Activated T-cell treated with anti-CD3 and anti-CD28 coated beads for 24 hours (primary cell): ENCODE data around the gene KCNAB1.

Experiments
- DNase-seq: peaks from one replicate; pipeline ENCODE4 v3.0.0-alpha.2; 2020; ENCODE audit warnings: low read depth

KCNAB1 gene

DNA sequence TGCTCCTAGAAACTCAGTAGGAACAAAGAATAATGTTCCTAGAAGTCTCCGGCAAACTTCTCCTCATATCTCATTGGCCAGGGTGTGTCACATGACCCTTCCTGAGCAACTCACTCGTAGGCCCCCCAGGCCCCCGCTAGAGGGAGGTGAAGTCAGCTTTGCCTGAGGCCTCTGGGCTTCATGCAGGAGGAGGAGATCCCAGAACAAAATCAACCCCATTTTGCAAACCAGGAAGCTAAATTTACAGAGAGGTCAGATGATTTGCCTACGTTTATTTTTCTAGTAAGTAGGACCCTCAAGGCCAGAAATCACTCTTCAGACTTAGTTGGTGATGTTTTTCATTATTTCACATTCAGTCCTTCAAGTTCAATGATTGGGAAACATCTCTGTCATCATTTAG lies 335.5 kb downstream of the KCNAB1 start:
- no peak for DNase-seq

- DNase-seq = no peak
Observed at GRCh38 chr3:156456771-156457224, 336.4 kb downstream of the KCNAB1 start.

- DNase-seq = no peak
Observed at GRCh38 chr3:156459434-156459833, 339.1 kb downstream of the KCNAB1 start.

GRCh38 chr3:156460206-156460611 lies 339.8 kb downstream of the KCNAB1 start:
- DNase-seq = no peak

DNA sequence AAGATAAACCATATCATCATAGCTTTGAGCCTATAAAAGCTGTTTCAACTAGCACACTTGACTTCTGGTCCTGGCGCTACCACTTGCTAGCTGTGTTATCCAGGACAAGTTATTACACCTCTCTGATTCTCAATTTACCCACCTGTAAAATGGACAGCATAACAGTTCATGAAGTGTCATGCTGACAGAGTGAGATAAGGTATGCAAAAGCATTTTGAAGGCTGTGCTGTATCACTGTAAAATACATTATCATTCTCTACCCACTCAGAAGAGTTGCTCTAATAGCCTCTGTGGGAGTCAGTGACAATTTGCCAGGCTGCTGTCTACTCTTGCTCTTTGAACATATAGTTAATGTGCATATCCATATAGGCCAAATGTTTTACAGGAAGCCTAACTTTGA lies 341.5 kb downstream of the KCNAB1 start:
- DNase-seq = no peak

DNA sequence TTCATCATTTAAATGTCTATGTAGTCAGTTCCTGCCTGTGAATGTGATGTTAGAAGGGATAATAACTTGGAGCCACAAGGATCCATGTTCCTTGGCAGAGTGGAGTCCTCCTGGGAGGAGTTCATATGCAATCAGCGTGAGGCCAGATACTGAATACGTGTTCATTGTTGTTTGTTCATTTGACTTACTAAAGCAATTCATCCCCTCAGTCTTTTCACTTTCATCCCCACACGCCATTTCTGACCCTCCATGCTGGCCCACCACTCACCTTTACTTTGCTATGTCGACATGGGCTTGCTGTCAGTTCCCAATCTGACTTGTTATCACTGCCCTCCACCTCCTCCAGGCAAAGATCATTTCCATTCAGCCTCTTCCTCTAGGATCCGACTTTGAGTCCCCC lies 342.7 kb downstream of the KCNAB1 start:
- DNase-seq = no peak

DNA sequence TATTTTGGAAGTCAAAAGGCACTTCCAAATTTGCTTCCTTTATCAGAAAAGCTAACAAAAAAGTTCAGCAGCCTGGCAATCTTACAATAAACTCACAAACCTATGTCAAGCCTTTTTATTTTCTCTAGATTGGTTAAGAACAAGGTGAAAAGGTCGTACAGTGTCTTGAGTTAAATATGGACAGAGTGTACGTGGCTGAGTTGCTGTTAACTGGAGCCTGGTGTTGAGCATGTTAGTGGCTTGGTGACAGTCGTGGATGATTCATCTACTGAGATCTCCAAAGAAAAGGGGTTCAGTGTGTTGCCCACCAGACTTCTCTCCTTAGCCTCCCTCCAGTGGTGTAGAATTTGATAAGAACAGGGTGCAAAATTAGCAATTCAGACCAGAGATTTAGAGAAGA lies 344.8 kb downstream of the KCNAB1 start:
- no peak for DNase-seq

DNA sequence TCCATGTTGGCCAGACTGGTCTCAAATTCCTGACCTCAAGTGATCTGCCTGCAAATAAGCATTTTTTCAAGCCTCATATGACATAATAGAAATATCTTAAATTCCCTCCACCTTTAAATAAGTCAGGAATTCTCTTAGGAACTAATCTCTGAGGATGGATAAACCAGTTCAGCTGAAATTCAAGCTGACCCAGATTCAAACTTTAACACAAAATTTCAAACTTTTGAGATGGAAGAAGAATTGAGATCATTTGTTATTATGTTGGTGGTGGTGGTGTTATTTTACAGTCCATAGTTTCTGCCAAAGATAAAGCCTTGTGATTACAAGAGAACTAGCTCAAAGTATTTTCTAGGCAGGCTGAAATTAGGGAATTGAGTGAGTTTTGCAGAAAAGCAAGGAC lies 349.1 kb downstream of the KCNAB1 start:
- no peak for DNase-seq

GRCh38 chr3:156471431-156471830 lies 351.1 kb downstream of the KCNAB1 start:
- no peak for DNase-seq

DNA sequence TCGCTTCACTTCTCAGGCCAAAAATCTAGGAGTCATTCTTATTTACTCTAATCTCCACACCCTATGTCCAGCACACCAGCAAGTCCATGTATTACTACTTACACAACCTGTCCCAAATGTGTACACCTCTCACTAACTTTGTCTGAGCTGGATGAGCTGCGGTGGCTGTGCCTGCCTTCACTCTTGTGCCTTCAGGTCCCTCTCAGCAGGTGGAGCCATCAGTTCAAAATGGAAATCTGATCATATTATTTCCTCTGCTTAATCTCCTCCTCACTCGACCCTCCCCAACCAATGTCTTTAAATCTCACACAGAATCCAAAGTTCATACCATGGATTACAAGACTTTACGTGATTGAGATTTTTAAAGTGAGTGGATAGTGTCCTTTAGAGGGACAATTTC lies 351.8 kb downstream of the KCNAB1 start:
- DNase-seq = no peak

GRCh38 chr3:156472684-156473083 lies 352.3 kb downstream of the KCNAB1 start:
- no peak for DNase-seq

DNA sequence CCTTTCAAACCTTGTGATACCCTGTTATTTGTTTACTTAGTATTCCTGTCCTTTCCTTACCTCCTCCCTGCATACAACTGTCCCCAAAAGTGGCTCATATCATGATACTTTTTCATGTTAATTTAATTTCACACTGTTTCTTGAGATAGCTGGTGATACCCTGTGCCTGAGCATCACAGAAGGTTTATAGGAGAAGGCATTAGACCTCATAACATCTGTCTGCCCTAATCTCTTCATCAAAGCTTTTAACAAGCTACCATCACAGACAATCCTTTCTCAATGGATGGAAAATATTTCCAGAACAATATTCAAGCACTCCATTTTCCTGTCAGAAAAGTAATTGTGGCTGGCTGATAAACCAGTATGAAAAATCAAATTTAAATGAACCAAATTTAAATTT lies 353.0 kb downstream of the KCNAB1 start:
- no peak for DNase-seq

GRCh38 chr3:156474560-156475389 lies 354.4 kb downstream of the KCNAB1 start:
- no peak for DNase-seq

GRCh38 chr3:156477323-156477722 lies 356.9 kb downstream of the KCNAB1 start:
- no peak for DNase-seq

DNA sequence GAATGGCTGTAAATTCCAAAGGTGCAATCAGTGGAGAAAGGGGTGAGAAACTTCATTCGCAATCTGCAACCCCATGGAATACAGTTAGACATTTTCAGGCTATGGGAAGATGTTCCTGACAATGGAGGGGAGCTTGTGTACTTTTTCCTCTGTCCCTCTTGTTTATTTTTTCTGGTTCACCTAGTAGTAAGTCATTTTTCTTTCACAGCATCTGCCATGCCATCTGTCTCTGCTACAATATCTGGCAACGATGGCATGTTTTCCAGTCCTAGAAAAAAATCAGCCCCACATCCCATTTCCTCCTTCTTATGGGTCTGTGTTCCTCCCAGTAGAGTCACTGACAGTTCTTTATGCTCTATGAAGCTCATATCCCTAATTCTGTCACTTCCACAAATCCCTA lies 358.5 kb downstream of the KCNAB1 start:
- no peak for DNase-seq

DNA sequence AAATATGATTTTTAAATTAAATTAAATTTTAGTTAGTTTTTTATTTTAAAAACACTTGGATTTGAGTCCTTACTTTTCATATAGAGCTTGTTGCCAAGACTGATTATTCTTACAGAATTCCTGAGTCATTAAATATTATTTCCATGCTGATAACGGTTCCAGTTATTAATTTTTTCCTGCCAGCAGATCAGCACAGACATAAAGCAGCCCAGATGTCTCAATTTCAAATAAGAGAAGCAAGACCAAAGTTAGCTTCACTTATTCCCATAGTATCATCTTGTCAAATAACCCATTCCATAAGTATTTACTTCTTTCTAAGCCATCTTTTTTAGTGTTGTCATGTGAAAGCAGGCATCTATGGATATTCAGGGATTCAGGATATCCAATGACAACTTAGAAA lies 359.2 kb downstream of the KCNAB1 start:
- no peak for DNase-seq

- no peak for DNase-seq
Observed at GRCh38 chr3:156480949-156481348, 360.6 kb downstream of the KCNAB1 start.

DNA sequence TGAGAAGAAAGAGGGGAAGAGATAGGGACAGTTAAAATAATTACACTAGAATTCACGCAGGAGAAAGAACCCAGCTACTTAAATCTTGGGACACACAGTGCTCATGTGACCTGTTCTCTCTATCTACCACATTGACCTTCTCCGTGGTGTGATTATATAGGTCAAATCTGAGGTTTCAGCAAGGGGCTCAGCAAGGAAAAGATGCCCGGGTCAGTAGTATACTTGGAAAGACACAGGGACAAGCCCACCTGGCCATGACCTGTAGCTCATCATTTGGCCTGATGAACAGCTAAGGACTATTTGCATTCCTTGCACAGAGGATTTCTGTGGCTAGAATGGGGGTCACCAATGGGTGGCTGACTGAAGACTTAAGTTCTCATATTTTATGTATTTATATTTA lies 362.6 kb downstream of the KCNAB1 start:
- DNase-seq = no peak

DNA sequence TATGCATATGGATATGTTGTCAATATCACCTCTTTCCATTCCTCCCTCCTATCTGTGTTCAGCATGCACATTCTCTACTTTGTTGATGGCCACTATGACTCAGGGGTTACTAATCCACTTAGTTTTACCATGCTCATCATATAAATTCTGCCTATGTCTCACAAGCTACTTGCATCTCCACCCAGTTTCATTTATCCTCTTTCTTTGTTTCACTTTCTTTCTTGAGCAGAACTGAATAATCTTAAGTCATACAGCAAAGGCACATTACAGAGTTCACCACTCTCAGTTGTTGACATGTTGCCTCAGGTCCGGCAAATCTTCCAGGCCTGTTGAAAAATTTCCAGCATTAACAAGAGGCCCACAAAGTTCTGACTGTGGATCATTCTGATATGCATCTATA lies 363.0 kb downstream of the KCNAB1 start:
- DNase-seq = no peak

GRCh38 chr3:156483961-156484787 lies 363.8 kb downstream of the KCNAB1 start:
- DNase-seq = peak; percentile 38

DNA sequence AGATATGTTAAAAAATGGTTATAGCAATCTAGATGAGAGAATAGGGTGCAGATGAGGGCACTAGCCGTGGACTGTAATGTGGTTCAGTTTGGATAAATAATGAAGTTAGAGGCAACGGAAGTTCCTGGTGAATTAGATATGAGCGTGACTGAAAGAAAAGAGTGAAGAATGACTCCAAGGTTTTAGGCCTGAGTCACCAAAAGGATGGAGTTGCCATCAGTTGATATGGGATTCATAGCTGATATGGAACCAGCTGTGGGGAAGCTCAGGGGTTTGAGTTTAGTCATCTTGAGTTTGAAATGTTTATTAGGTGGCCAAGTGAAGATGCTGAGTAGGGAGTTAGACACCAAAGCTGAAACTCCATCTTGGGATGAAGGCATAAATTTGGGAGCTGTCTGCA lies 368.4 kb downstream of the KCNAB1 start:
- no peak for DNase-seq

- no peak for DNase-seq
Observed at GRCh38 chr3:156489462-156489911, 369.1 kb downstream of the KCNAB1 start.

DNA sequence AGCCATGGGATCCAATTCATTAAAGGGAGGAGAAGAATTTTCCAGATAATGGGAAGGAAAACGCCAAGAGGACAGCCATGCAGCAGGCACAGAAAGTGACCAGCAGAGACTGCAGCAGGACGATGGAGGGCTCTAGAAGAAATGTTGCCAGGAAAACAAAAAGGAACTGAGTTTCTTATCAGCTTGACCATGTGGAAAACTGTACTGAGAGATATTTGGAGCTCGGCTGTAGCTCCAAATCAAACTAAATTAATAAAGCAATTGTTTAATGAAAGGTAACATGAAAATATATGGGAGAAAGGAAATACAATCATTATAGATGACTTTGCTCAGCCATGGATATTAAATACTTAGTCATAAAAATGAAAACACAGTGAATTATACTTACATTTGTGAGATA lies 370.8 kb downstream of the KCNAB1 start:
- DNase-seq = no peak
